ENCODE data around the gene IRF7.

Gene IRF7

GRCh38 chr11:628056-628455 is 12.3 kb upstream of the IRF7 start:
- H3K36me3 ChIP-seq (ENCODE audit: control insufficient read depth in 2 of 2, insufficient read depth in 2 of 2, low read length in 2 of 2): no peaks in the 10 kb centered on the region
- peak overlapping the region; percentile 24 for H3K27ac ChIP-seq (ENCODE audit: low read length)
- no peaks in the 10 kb centered on the region for H3K9me3 ChIP-seq (ENCODE audit: control insufficient read depth in 2 of 2, low read length in 2 of 2)
- H3K4me1 ChIP-seq (ENCODE audit: control insufficient read depth, insufficient read depth, low read length): peaks cover 5% of the 10 kb centered on the region
- H3K9ac ChIP-seq (ENCODE audit: low read length in 2 of 2): no peak overlapping the region
- H3K27me3 ChIP-seq (ENCODE audit: control insufficient read depth in 1 of 2, insufficient read depth in 2 of 2, low read length in 2 of 2): peaks cover 0 to 3% of the 10 kb centered on the region in 2 donors
- H3K4me3 ChIP-seq (ENCODE audit: low read length in 2 of 2): no peak overlapping the region

GRCh38 chr11:627308-627576 is 11.5 kb upstream of the IRF7 start:
- H3K27ac ChIP-seq (ENCODE audit: low read length): no peak overlapping the region
- H3K27me3 ChIP-seq (ENCODE audit: control insufficient read depth in 1 of 2, insufficient read depth in 2 of 2, low read length in 2 of 2): peaks cover 0 to 3% of the 10 kb centered on the region in 2 donors
- H3K36me3 ChIP-seq (ENCODE audit: control insufficient read depth in 2 of 2, insufficient read depth in 2 of 2, low read length in 2 of 2): no peaks in the 10 kb centered on the region
- no peak overlapping the region for H3K4me3 ChIP-seq (ENCODE audit: low read length in 2 of 2)
- H3K9me3 ChIP-seq (ENCODE audit: control insufficient read depth in 2 of 2, low read length in 2 of 2): no peaks in the 10 kb centered on the region
- H3K4me1 ChIP-seq (ENCODE audit: control insufficient read depth, insufficient read depth, low read length): peaks cover 5% of the 10 kb centered on the region
- no peak overlapping the region for H3K9ac ChIP-seq (ENCODE audit: low read length in 2 of 2)

- H3K27ac ChIP-seq (ENCODE audit: low read length): no peak within 1 kb of the TSS
- no peak within 1 kb of the TSS for H3K4me3 ChIP-seq (ENCODE audit: low read length in 2 of 2)
- H3K4me1 ChIP-seq (ENCODE audit: control insufficient read depth, insufficient read depth, low read length): peaks cover 5% of the 10 kb centered on the region
- peaks cover 0 to 3% of the 10 kb centered on the region in 2 donors for H3K27me3 ChIP-seq (ENCODE audit: control insufficient read depth in 1 of 2, insufficient read depth in 2 of 2, low read length in 2 of 2)
- H3K9ac ChIP-seq (ENCODE audit: low read length in 2 of 2): no peak within 1 kb of the TSS
- H3K36me3 ChIP-seq (ENCODE audit: control insufficient read depth in 2 of 2, insufficient read depth in 2 of 2, low read length in 2 of 2): no peaks in the 10 kb centered on the region
- no peaks in the 10 kb centered on the region for H3K9me3 ChIP-seq (ENCODE audit: control insufficient read depth in 2 of 2, low read length in 2 of 2)
These were observed 10.9 kb upstream of the IRF7 start, which contains the start of gene SCT for GRCh38 chr11:626475-627307. Gene SCT, minus strand, starts transcription at chr11:627181. Its CDS starts 38 bp downstream, at chr11:627143.

- Histone ChIP-seq H3K27me3 (ENCODE audit: control insufficient read depth in 1 of 2, insufficient read depth in 2 of 2, low read length in 2 of 2) (peaks cover 0 to 3% of the 10 kb centered on the region in 2 donors), H3K4me1 (ENCODE audit: control insufficient read depth, insufficient read depth, low read length) (peaks cover 5% of the 10 kb centered on the region), H3K36me3 (ENCODE audit: control insufficient read depth in 2 of 2, insufficient read depth in 2 of 2, low read length in 2 of 2) (no peaks in the 10 kb centered on the region), H3K9me3 (ENCODE audit: control insufficient read depth in 2 of 2, low read length in 2 of 2) (no peaks in the 10 kb centered on the region), H3K4me3 (ENCODE audit: low read length in 2 of 2) (no peak overlapping the region), H3K9ac (ENCODE audit: low read length in 2 of 2) (no peak overlapping the region), H3K27ac (ENCODE audit: low read length) (no peak overlapping the region)
These were observed 10.0 kb upstream of the IRF7 start for GRCh38 chr11:625636-626268.

- H3K36me3 ChIP-seq (ENCODE audit: control insufficient read depth in 2 of 2, insufficient read depth in 2 of 2, low read length in 2 of 2): no peaks in the 10 kb centered on the region
- H3K9me3 ChIP-seq (ENCODE audit: control insufficient read depth in 2 of 2, low read length in 2 of 2): no peaks in the 10 kb centered on the region
- H3K27ac ChIP-seq (ENCODE audit: low read length): no peak within 1 kb of the TSS
- H3K4me1 ChIP-seq (ENCODE audit: control insufficient read depth, insufficient read depth, low read length): peaks cover 5% of the 10 kb centered on the region
- H3K27me3 ChIP-seq (ENCODE audit: control insufficient read depth in 1 of 2, insufficient read depth in 2 of 2, low read length in 2 of 2): peaks cover 0 to 3% of the 10 kb centered on the region in 2 donors
- H3K4me3 ChIP-seq (ENCODE audit: low read length in 2 of 2): no peak within 1 kb of the TSS
- no peak within 1 kb of the TSS for H3K9ac ChIP-seq (ENCODE audit: low read length in 2 of 2)
These were observed 9.2 kb upstream of the IRF7 start, which contains the start of gene CDHR5 for GRCh38 chr11:624705-625635. Gene CDHR5, minus strand, starts transcription at chr11:624955. Its CDS starts 53 bp downstream, at chr11:624902.

- H3K4me3 ChIP-seq (ENCODE audit: low read length in 2 of 2): no peak overlapping the region
- peaks cover 0 to 3% of the 10 kb centered on the region in 2 donors for H3K27me3 ChIP-seq (ENCODE audit: control insufficient read depth in 1 of 2, insufficient read depth in 2 of 2, low read length in 2 of 2)
- no peaks in the 10 kb centered on the region for H3K36me3 ChIP-seq (ENCODE audit: control insufficient read depth in 2 of 2, insufficient read depth in 2 of 2, low read length in 2 of 2)
- no peaks in the 10 kb centered on the region for H3K9me3 ChIP-seq (ENCODE audit: control insufficient read depth in 2 of 2, low read length in 2 of 2)
- no peak overlapping the region for H3K27ac ChIP-seq (ENCODE audit: low read length)
- no peak overlapping the region for H3K9ac ChIP-seq (ENCODE audit: low read length in 2 of 2)
- H3K4me1 ChIP-seq (ENCODE audit: control insufficient read depth, insufficient read depth, low read length): peaks cover 5% of the 10 kb centered on the region
These were observed 8.4 kb upstream of the IRF7 start for GRCh38 chr11:623999-624704.

GRCh38 chr11:623349-623869 is 7.7 kb upstream of the IRF7 start:
- Histone ChIP-seq H3K27ac (ENCODE audit: low read length) (no peak overlapping the region), H3K4me3 (ENCODE audit: low read length in 2 of 2) (no peak overlapping the region), H3K36me3 (ENCODE audit: control insufficient read depth in 2 of 2, insufficient read depth in 2 of 2, low read length in 2 of 2) (no peaks in the 10 kb centered on the region), H3K4me1 (ENCODE audit: control insufficient read depth, insufficient read depth, low read length) (no peaks in the 10 kb centered on the region), H3K9ac (ENCODE audit: low read length in 2 of 2) (no peak overlapping the region), H3K27me3 (ENCODE audit: control insufficient read depth in 1 of 2, insufficient read depth in 2 of 2, low read length in 2 of 2) (peaks cover 0 to 3% of the 10 kb centered on the region in 2 donors), H3K9me3 (ENCODE audit: control insufficient read depth in 2 of 2, low read length in 2 of 2) (no peaks in the 10 kb centered on the region)

GRCh38 chr11:621838-622237 is 6.1 kb upstream of the IRF7 start:
- Histone ChIP-seq H3K9ac (ENCODE audit: low read length in 2 of 2) (no peak overlapping the region), H3K36me3 (ENCODE audit: control insufficient read depth in 2 of 2, insufficient read depth in 2 of 2, low read length in 2 of 2) (no peaks in the 10 kb centered on the region), H3K4me3 (ENCODE audit: low read length in 2 of 2) (no peak overlapping the region), H3K27ac (ENCODE audit: low read length) (no peak overlapping the region), H3K9me3 (ENCODE audit: control insufficient read depth in 2 of 2, low read length in 2 of 2) (no peaks in the 10 kb centered on the region), H3K4me1 (ENCODE audit: control insufficient read depth, insufficient read depth, low read length) (no peaks in the 10 kb centered on the region), H3K27me3 (ENCODE audit: control insufficient read depth in 1 of 2, insufficient read depth in 2 of 2, low read length in 2 of 2) (peaks cover 0 to 3% of the 10 kb centered on the region in 2 donors)

GRCh38 chr11:620935-621814 is 5.4 kb upstream of the IRF7 start:
- Histone ChIP-seq H3K4me3 (ENCODE audit: low read length in 2 of 2) (no peak overlapping the region), H3K27ac (ENCODE audit: low read length) (no peak overlapping the region), H3K36me3 (ENCODE audit: control insufficient read depth in 2 of 2, insufficient read depth in 2 of 2, low read length in 2 of 2) (no peaks in the 10 kb centered on the region), H3K27me3 (ENCODE audit: control insufficient read depth in 1 of 2, insufficient read depth in 2 of 2, low read length in 2 of 2) (peaks cover 0 to 3% of the 10 kb centered on the region in 2 donors), H3K9ac (ENCODE audit: low read length in 2 of 2) (no peak overlapping the region), H3K4me1 (ENCODE audit: control insufficient read depth, insufficient read depth, low read length) (no peaks in the 10 kb centered on the region), H3K9me3 (ENCODE audit: control insufficient read depth in 2 of 2, low read length in 2 of 2) (no peaks in the 10 kb centered on the region)

All from stomach smooth muscle (tissue), 2 donors.